Measurements from ENCODE around the gene DNM3. TPM values are rescaled to one million over a fixed set of nuclear protein-coding genes. Genes with fewer than 3 reads are reported as not detected.

DNM3 gene
- polyA plus RNA-seq, 1 donor (not counting 4 experiments of a cell fraction or from before 2014, with no cell fraction given) = 2.0 TPM

DNA sequence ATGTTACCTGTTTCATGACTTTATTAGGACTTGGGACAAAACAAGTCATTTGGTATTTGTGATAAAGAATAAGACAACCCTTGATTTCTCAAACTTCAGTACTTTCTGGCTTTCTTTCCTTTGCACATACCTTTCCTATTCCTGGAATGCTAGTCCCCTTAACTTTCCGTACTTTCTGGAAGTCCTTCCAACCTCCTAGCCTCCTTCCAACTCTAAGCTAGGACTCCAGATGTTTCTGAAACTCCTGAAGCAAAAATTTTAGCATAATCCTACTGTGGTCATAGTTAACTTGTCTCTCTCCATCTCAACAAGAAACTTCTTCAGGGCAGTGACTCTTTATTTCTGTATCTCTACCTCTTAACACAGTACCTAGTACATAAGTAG, 559.4 kb downstream of the DNM3 start:
- no peak overlapping the region for H3K4me3 ChIP-seq (ENCODE audit: control insufficient read depth in 2 of 3, extremely low read depth in 1 of 3, insufficient read depth in 2 of 3, low read depth in 1 of 3, low read length in 3 of 3)
- DNase-seq (ENCODE audit: low read depth, low spot score) (no peak), FAIRE-seq (no peak)
- H3K9me1 ChIP-seq (ENCODE audit: control insufficient read depth, extremely low read depth, insufficient read depth, low read length) = no peaks in the 10 kb centered on the region
- no peaks in the 10 kb centered on the region for H3K79me2 ChIP-seq (ENCODE audit: control insufficient read depth, insufficient read depth, low read length)
- peaks cover 13% of the 10 kb centered on the region for H3K4me1 ChIP-seq (ENCODE audit: control insufficient read depth, extremely low read depth, insufficient read depth, low read length)
- H3K27ac ChIP-seq (ENCODE audit: control insufficient read depth, insufficient read depth, low read length) = no peak overlapping the region
- H4K20me1 ChIP-seq (ENCODE audit: control insufficient read depth, extremely low read depth, insufficient read depth, low read length) = no peaks in the 10 kb centered on the region
- no peaks in the 10 kb centered on the region for H3K9me3 ChIP-seq (ENCODE audit: control insufficient read depth, low read depth, low read length)
- no peaks in the 10 kb centered on the region for H3K27me3 ChIP-seq (ENCODE audit: control insufficient read depth, extremely low read depth, insufficient read depth, low read length)
- no peak for TF ChIP-seq CTCF (optimal IDR thresholded peaks at IDR 0.05 in 1 of 3, IDR thresholded peaks at IDR 0.05 in 1 of 3, conservative IDR thresholded peaks at IDR 0.05 in 1 of 3; ENCODE audit: extremely low read depth in 1 of 3, insufficient read depth in 2 of 3, low read length in 3 of 3)
- TF ChIP-seq EZH2 (IDR thresholded peaks at IDR 0.05; ENCODE audit: low read length) = no peak
- H2AFZ ChIP-seq (ENCODE audit: control insufficient read depth, low read length) = no peak overlapping the region
- H3K36me3 ChIP-seq (ENCODE audit: control insufficient read depth in 2 of 2, extremely low read depth in 1 of 2, insufficient read depth in 2 of 2, low read length in 2 of 2) = no peaks in the 10 kb centered on the region
- no peak overlapping the region for H3K4me2 ChIP-seq (ENCODE audit: control insufficient read depth, extremely low read depth, insufficient read depth, low read depth, low read length)
- dilution Hi-C loops (cut with MboI; ENCODE audit: extremely low pct_ligation_motif_present, low sequenced_read_pairs) = no loop called here
- H3K9ac ChIP-seq (ENCODE audit: control insufficient read depth, extremely low read depth, insufficient read depth, low read length) = no peak overlapping the region

DNA sequence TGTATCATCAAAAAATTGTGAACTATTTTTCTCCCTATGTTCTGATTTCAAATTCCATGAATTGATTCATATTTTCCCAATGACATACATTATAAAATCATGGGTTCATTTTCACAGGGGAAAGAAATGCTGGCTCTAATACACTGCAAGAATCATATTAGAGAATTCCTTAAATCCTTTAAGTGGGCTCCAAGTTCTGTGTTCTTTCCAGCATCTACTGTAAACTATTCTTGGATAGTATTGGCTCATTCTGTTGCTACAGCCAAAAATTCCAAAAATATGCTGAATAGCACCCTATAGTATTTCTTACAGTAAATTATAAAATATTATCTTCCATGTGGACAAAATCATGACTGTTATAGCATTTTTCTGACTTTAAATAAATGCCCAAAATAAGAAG, 560.2 kb downstream of the DNM3 start:
- Histone ChIP-seq H3K4me2 (ENCODE audit: control insufficient read depth, extremely low read depth, insufficient read depth, low read depth, low read length) (no peak overlapping the region), H3K9me1 (ENCODE audit: control insufficient read depth, extremely low read depth, insufficient read depth, low read length) (no peaks in the 10 kb centered on the region), H2AFZ (ENCODE audit: control insufficient read depth, low read length) (no peak overlapping the region), H3K9me3 (ENCODE audit: control insufficient read depth, low read depth, low read length) (no peaks in the 10 kb centered on the region), H3K4me1 (ENCODE audit: control insufficient read depth, extremely low read depth, insufficient read depth, low read length) (peaks cover 15% of the 10 kb centered on the region), H3K27me3 (ENCODE audit: control insufficient read depth, extremely low read depth, insufficient read depth, low read length) (no peaks in the 10 kb centered on the region), H3K27ac (ENCODE audit: control insufficient read depth, insufficient read depth, low read length) (no peak overlapping the region), H4K20me1 (ENCODE audit: control insufficient read depth, extremely low read depth, insufficient read depth, low read length) (no peaks in the 10 kb centered on the region), H3K4me3 (ENCODE audit: control insufficient read depth in 2 of 3, extremely low read depth in 1 of 3, insufficient read depth in 2 of 3, low read depth in 1 of 3, low read length in 3 of 3) (no peak overlapping the region), H3K9ac (ENCODE audit: control insufficient read depth, extremely low read depth, insufficient read depth, low read length) (no peak overlapping the region), H3K79me2 (ENCODE audit: control insufficient read depth, insufficient read depth, low read length) (no peaks in the 10 kb centered on the region), H3K36me3 (ENCODE audit: control insufficient read depth in 2 of 2, extremely low read depth in 1 of 2, insufficient read depth in 2 of 2, low read length in 2 of 2) (no peaks in the 10 kb centered on the region)
- FAIRE-seq = no peak
- DNase-seq (ENCODE audit: low read depth, low spot score) = no peak
- TF ChIP-seq EZH2 (IDR thresholded peaks at IDR 0.05; ENCODE audit: low read length) (no peak), CTCF (optimal IDR thresholded peaks at IDR 0.05 in 1 of 3, IDR thresholded peaks at IDR 0.05 in 1 of 3, conservative IDR thresholded peaks at IDR 0.05 in 1 of 3; ENCODE audit: extremely low read depth in 1 of 3, insufficient read depth in 2 of 3, low read length in 3 of 3) (no peak)
- dilution Hi-C loops (cut with MboI; ENCODE audit: extremely low pct_ligation_motif_present, low sequenced_read_pairs) = no loop called here
